Muscle layer of duodenum (tissue), 2 donors: ENCODE data around the gene ST3GAL6.
"Not testable (repeated sequence)": the region's sequence is repeated elsewhere in the genome, so short reads cannot be mapped to it uniquely, and the experiment has no call there.

Source experiments
- H3K27ac ChIP-seq: one replicate; pipeline ENCODE4 v1.7.0; 2013; ENCODE audit warnings: mild to moderate bottlenecking, low read length
- H3K27me3 ChIP-seq: one replicate; pipeline ENCODE4 v1.7.0; 2013; ENCODE audit warnings: low read depth, mild to moderate bottlenecking, control low read depth, low read length
- H3K36me3 ChIP-seq, 2 donors: one replicate each; pipeline ENCODE4 v1.7.0; 2013; ENCODE audit warnings: low read length in 2 of 2, control low read depth in 1 of 2, mild to moderate bottlenecking in 1 of 2; ENCODE audit not compliant: insufficient read depth in 2 of 2, control insufficient read depth in 1 of 2
- H3K4me1 ChIP-seq, 2 donors: one replicate each; pipeline ENCODE4 v1.7.0; 2013; ENCODE audit warnings: low read length in 2 of 2, mild to moderate bottlenecking in 2 of 2, control low read depth in 1 of 2, moderate library complexity in 1 of 2; ENCODE audit not compliant: insufficient read depth in 2 of 2, control insufficient read depth in 1 of 2
- H3K4me3 ChIP-seq, 2 donors: one replicate each; pipeline ENCODE4 v1.7.0; 2013; ENCODE audit warnings: low read length in 2 of 2, low read depth in 1 of 2, mild to moderate bottlenecking in 1 of 2
- H3K9me3 ChIP-seq, 2 donors: one replicate each; pipeline ENCODE4 v1.7.0; 2013; ENCODE audit warnings: low read length in 2 of 2, control low read depth in 1 of 2, mild to moderate bottlenecking in 1 of 2; ENCODE audit not compliant: control insufficient read depth in 1 of 2
- donor health status: healthy.

Gene ST3GAL6

DNA sequence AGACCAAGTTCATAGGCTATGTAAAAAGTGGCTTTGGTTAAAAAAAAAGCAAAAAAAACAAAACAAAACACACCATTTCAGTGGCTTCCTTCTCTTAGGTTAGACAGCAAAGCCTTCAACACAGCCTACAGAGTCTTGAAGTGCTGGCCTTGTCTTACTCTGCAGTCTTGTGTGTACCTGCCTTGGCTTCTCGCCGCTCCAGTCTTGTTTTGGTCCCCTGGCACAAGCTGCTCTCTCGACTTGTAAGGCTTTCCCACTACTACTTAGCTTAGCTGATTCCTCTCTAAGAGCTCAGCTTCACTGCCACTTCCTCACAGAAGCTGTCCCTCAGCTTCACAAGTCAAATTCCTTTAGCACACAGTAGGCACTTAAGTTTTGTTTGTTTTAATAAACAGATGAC, 63.0 kb downstream of the ST3GAL6 start:
- H3K36me3 ChIP-seq, result no peaks in the 10 kb centered on the region
- no peaks in the 10 kb centered on the region for H3K9me3 ChIP-seq
- H3K4me3 ChIP-seq, result no peak overlapping the region
- H3K4me1 ChIP-seq, result no peaks in the 10 kb centered on the region
- H3K27me3 ChIP-seq, result no peaks in the 10 kb centered on the region
- no peak overlapping the region for H3K27ac ChIP-seq

DNA sequence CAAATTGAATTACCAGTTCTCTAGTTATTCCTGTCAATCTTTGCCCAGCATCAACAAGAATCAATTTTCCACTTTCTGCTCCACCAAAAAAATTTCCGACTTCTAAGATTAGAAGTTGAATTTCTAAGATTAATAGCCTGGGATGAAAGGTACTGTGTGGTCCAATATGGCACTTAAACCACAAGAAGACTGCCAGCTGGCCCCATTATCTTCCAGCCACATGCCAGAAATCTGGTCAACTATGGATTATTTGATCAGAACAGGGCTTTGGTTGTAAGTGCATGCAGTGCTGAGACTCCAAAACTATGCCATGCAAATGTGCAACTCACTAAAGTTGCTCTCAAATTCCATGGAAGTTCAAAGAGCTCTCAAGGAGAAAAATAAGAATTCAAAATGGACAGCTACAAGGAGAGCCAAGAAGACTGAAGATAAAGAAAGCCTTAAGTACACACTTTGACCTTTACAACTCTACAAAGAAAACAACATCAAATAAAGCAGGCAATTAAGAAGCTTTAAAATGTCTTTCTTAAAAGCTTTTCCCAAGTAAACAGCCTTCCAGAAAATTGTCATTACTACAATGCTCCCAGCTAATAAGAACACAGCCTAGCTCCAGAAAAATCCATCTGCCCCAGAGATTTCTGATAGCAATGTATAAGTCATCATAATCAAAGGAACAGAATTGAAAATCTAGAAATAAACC, 64.2 kb downstream of the ST3GAL6 start:
- Histone ChIP-seq H3K36me3 (no peaks in the 10 kb centered on the region), H3K9me3 (no peaks in the 10 kb centered on the region)

GRCh38 chr3:98829246-98829832, 66.2 kb downstream of the ST3GAL6 start:
- Histone ChIP-seq H3K4me1 (no peaks in the 10 kb centered on the region), H3K4me3 (no peak overlapping the region), H3K9me3 (no peaks in the 10 kb centered on the region), H3K27me3 (no peaks in the 10 kb centered on the region), H3K36me3 (no peaks in the 10 kb centered on the region), H3K27ac (no peak overlapping the region)

More for the DNA sequence above, 64.2 kb downstream of the ST3GAL6 start:
- Histone ChIP-seq H3K4me1 (no peaks in the 10 kb centered on the region), H3K27me3 (no peaks in the 10 kb centered on the region), H3K4me3 (no peak overlapping the region), H3K27ac (no peak overlapping the region)

DNA sequence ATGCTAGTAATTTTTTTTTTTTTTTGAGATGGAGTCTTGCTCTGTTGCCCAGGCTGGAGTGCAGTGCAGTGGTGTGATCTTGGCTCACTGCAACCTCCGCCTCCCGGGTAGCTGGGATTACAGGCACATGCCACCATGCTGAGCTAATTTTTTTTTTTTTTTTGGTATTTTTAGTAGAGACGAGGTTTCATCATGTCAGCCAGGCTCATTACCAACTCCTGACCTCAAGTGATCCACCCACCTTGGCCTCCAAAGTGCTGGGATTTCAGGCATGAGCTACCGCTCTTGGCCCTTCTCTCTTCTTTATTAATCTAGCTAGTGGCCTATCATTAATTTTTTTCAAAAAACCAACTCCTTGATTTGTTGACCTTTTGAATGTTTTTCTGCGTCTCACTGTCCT, 67.9 kb downstream of the ST3GAL6 start:
- H3K4me3 ChIP-seq, H3K4me1 ChIP-seq, H3K27ac ChIP-seq, H3K27me3 ChIP-seq, H3K36me3 ChIP-seq, H3K9me3 ChIP-seq: not testable (repeated sequence)

DNA sequence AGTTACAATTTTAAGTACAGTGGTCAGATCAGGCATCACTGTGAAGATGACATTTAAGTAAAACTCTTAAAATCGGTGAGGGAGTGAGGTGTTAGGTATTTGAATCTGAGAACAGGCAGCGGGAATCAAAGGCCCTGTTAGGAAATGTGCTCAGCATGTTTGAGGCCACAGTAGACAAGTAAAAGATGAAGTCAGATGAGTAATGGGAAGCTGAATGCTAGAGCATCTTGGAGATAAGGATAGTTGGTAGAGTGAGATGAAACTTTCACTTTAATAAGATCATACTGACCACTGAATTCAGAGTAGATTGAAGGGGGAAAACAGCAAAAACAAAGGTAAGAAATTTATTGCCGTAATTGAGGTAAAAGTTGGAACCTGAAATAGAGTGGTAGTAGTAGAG, 76.7 kb downstream of the ST3GAL6 start:
- Histone ChIP-seq H3K27ac (no peak overlapping the region), H3K9me3 (no peaks in the 10 kb centered on the region), H3K27me3 (no peaks in the 10 kb centered on the region), H3K36me3 (peaks cover 0 to 6% of the 10 kb centered on the region in 2 donors), H3K4me1 (peaks cover 0 to 3% of the 10 kb centered on the region in 2 donors), H3K4me3 (no peak overlapping the region)

DNA sequence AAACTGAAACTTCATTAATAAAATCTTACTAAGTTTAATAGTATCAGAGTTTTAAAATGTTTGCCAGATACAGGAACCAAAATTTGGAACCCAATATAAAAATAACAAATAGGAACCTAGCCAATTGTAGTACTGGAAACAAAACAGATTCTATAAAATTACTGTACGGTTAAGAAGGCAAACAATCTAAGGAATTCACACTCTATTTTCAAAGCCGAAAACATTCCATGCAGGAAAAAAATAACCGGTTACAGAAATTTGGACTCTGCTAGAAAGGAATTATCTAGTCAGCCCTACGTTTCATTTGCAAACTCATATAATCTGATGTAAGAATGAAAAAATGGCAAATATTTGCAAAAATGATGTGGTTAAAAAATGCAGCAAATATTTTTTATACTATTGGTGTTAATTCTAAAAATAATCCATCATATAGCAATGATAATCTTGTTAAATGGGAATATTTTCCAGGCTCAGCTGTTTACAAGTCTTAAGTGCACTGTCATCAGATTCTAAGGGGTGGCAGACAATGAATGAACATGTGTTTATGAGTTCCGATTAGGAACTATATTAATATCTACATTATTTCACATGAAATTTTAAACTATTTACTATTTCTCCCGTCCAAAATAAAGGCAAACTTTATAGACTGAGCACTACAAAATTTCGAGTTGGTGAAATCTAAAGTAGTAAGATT, 80.3 kb downstream of the ST3GAL6 start:
- peaks cover 0 to 3% of the 10 kb centered on the region in 2 donors for H3K4me1 ChIP-seq
- H3K36me3 ChIP-seq, result peaks cover 5 to 6% of the 10 kb centered on the region in 2 donors
- peaks cover 0 to 4% of the 10 kb centered on the region in 2 donors for H3K9me3 ChIP-seq
- H3K27ac ChIP-seq, result no peak overlapping the region
- H3K4me3 ChIP-seq, result no peak overlapping the region
- no peaks in the 10 kb centered on the region for H3K27me3 ChIP-seq
